Smooth muscle cell (in vitro differentiated cells): ENCODE data around the gene SLC9A9. TPM values are rescaled to one million over a fixed set of nuclear protein-coding genes. Genes with fewer than 3 reads are reported as not detected.

Source experiments
- DNase-seq: peaks from one replicate; lab custom pipeline; 2025; ENCODE audit not compliant: unreplicated experiment; lab: John Stamatoyannopoulos, UW
- H2AFZ ChIP-seq: fragments of 200-600 bp; sonication (generic); 2 replicates; pipeline ENCODE4 v1.6.0; 2016; ENCODE audit warnings: antibody characterized with exemption, low read depth, mild to moderate bottlenecking
- H3F3A ChIP-seq: fragments of 200-600 bp; sonication (generic); 2 replicates; pipeline ENCODE4 v1.6.0; 2017; ENCODE audit warnings: antibody characterized with exemption, low read depth
- H3K27ac ChIP-seq: fragments of 200-600 bp; sonication (generic); 2 replicates; pipeline ENCODE4 v1.5.1; 2016; ENCODE audit warnings: low read depth, mild to moderate bottlenecking
- H3K27me3 ChIP-seq: fragments of 200-600 bp; sonication (generic); 2 replicates; pipeline ENCODE4 v1.6.1; 2016; ENCODE audit warnings: low read depth, mild to moderate bottlenecking
- H3K36me3 ChIP-seq: fragments of 200-600 bp; sonication (generic); 2 replicates; pipeline ENCODE4 v1.5.1; 2016; ENCODE audit warnings: low read depth
- H3K4me1 ChIP-seq: fragments of 200-600 bp; sonication (generic); 2 replicates; pipeline ENCODE4 v1.5.1; 2016; ENCODE audit warnings: low read depth
- H3K4me2 ChIP-seq: fragments of 200-600 bp; sonication (generic); 2 replicates; pipeline ENCODE4 v1.6.0; 2016; ENCODE audit warnings: mild to moderate bottlenecking
- H3K4me3 ChIP-seq: fragments of 200-600 bp; sonication (generic); 2 replicates; pipeline ENCODE4 v1.5.1; 2016; ENCODE audit warnings: mild to moderate bottlenecking
- H3K79me2 ChIP-seq: fragments of 200-600 bp; sonication (generic); 2 replicates; pipeline ENCODE4 v1.6.0; 2016; ENCODE audit warnings: low read depth, mild to moderate bottlenecking
- H3K9ac ChIP-seq: fragments of 200-600 bp; sonication (generic); 2 replicates; pipeline ENCODE4 v1.6.0; 2016; ENCODE audit warnings: low read depth
- H3K9me3 ChIP-seq: fragments of 200-600 bp; sonication (generic); replicated peaks from 2 replicates; pipeline ENCODE4 v1.5.1; 2016; ENCODE audit warnings: low read depth
- H4K20me1 ChIP-seq: fragments of 200-600 bp; sonication (generic); 2 replicates; pipeline ENCODE4 v1.6.0; 2016; ENCODE audit warnings: low read depth
- WGBS: methylation state at CpG from one replicate; pipeline ENCODE4 v1.1.7; 2016; ENCODE audit warnings: low lambda C conversion rate; 5-methylcytosine and 5-hydroxymethylcytosine counted together
- polyA plus RNA-seq: library from polyadenylated mRNA; unstranded; fragments of >200 nt; fragmentation: Nextera tagmentation; extraction: Ambion mirVana; gene quantifications from 2 replicates; pipeline ENCODE4 v1.2.1, GENCODE V29; 2016
- total RNA-seq: library from RNA; depleted of rRNA; stranded (reverse); fragments of >200 nt; gene quantifications from 2 replicates; pipeline ENCODE4 v1.2.3, GENCODE V29; 2014
- TF ChIP-seq, protein P1 (sequence below): fragments of 200-600 bp; sonication (generic); IDR thresholded peaks from 2 replicates; pipeline ENCODE4 v1.5.1; 2017; ENCODE audit warnings: borderline replicate concordance, mild to moderate bottlenecking, antibody characterized with exemption; ENCODE audit not compliant: insufficient read depth, poor library complexity, severe bottlenecking

The SLC9A9 gene
- total and polyA plus RNA-seq, 2 experiments from 2014 or later: 4.0 to 8.9 TPM

DNA sequence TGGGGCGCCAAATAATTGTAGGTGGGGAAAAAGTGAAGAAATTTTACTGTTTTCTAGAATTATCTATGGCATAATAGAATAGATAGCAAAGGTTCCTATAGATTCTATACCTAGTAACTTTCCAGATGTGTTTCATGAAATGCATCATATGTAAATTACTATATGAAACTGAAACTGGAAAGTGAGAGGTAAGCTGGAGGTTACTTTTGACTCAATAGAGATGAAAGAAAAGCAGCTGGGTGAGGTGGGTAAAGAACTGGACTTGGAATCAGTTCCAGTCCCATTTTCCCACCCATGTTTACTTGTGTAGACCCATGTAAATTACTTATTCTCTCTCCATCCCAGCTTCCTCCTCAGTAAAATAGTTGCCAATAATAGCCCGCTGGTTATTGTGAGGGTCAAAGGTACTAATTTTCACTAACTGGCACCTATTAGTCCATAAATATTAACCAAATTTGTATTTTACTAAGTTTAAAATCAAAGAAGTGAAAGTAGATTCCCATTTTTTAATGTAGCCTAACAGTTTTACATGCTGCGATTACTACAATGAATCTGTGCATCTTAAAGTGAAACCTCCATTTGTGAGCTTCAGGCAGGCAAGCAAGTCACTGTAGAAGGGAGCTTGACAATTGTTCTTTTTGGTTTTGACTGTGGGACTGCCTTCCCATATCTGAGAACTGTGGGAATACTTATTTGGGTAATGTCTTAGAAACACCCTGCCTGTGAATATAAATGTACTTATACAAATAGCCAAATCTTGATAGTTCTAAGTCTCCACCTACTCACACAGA, 312.1 kb downstream of the SLC9A9 start:
- H3K27ac ChIP-seq: no peak overlapping the region
- WGBS: 98% methylated on average over 3 of the region's 3 CpGs

DNA sequence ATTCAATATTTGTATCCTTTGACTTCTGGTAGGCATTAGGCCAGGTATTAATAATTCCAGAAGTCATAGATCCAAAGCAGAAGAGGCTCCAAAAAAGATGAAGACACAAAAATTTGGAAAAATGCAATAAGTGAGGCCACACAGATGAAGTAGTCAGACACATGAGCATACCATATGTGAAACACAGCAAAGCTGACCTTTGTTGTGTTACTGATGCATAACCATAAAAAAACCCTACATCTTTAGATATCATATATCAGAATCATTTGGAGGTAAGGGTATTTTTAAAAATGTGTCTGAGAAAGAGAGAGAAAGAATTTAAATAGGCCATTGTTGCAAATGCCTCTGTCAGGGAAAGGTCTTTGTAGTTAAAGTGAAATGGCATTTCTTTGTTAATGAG, 314.9 kb downstream of the SLC9A9 start:
- no peak overlapping the region for H3K27ac ChIP-seq
- no peaks in the 10 kb centered on the region for H3F3A ChIP-seq
- no peaks in the 10 kb centered on the region for H3K79me2 ChIP-seq
- no peaks in the 10 kb centered on the region for H4K20me1 ChIP-seq
- no peak for DNase-seq
- H3K9me3 ChIP-seq: no peaks in the 10 kb centered on the region
- no peak overlapping the region for H3K9ac ChIP-seq
- no peaks in the 10 kb centered on the region for H3K27me3 ChIP-seq
- TF ChIP-seq, protein P1, sequence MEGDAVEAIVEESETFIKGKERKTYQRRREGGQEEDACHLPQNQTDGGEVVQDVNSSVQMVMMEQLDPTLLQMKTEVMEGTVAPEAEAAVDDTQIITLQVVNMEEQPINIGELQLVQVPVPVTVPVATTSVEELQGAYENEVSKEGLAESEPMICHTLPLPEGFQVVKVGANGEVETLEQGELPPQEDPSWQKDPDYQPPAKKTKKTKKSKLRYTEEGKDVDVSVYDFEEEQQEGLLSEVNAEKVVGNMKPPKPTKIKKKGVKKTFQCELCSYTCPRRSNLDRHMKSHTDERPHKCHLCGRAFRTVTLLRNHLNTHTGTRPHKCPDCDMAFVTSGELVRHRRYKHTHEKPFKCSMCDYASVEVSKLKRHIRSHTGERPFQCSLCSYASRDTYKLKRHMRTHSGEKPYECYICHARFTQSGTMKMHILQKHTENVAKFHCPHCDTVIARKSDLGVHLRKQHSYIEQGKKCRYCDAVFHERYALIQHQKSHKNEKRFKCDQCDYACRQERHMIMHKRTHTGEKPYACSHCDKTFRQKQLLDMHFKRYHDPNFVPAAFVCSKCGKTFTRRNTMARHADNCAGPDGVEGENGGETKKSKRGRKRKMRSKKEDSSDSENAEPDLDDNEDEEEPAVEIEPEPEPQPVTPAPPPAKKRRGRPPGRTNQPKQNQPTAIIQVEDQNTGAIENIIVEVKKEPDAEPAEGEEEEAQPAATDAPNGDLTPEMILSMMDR: no peak
- H2AFZ ChIP-seq: no peak overlapping the region
- no peaks in the 10 kb centered on the region for H3K4me1 ChIP-seq
- H3K4me3 ChIP-seq: no peak overlapping the region
- no peaks in the 10 kb centered on the region for H3K36me3 ChIP-seq
- no peak overlapping the region for H3K4me2 ChIP-seq

More for the DNA sequence above, 312.1 kb downstream of the SLC9A9 start:
- Histone ChIP-seq H3F3A (no peaks in the 10 kb centered on the region), H3K9me3 (no peaks in the 10 kb centered on the region), H3K4me3 (no peak overlapping the region), H3K36me3 (no peaks in the 10 kb centered on the region), H2AFZ (no peak overlapping the region), H3K4me1 (no peaks in the 10 kb centered on the region), H3K79me2 (no peaks in the 10 kb centered on the region), H3K9ac (no peak overlapping the region), H4K20me1 (no peaks in the 10 kb centered on the region), H3K4me2 (no peak overlapping the region), H3K27me3 (no peaks in the 10 kb centered on the region)
- TF ChIP-seq, protein P1: no peak
- no peak for DNase-seq

DNA sequence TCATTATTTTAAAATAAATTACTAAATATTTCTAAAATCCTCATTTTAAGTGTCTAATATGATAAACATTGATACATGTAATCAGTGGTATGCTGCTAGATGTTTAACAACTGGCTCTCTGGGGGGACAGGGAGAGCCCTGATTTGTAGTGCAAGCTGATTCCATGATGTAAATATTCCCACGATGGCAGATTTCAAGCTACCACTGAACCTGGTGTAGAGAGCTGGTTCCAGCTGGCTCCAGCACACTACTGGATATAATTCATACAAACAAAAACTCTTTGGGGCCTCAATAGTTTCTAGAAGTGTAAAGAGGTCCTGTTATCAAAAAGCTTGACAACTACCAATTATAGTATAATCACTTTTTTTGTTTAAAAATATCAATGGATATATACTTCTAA, 316.2 kb downstream of the SLC9A9 start:
- TF ChIP-seq, protein P1: no peak
- Histone ChIP-seq H3K27me3 (no peaks in the 10 kb centered on the region), H3K27ac (no peak overlapping the region), H2AFZ (no peak overlapping the region), H3K36me3 (no peaks in the 10 kb centered on the region), H3K9ac (no peak overlapping the region), H4K20me1 (no peaks in the 10 kb centered on the region), H3K79me2 (no peaks in the 10 kb centered on the region), H3K4me1 (no peaks in the 10 kb centered on the region), H3K4me3 (no peak overlapping the region), H3K4me2 (no peak overlapping the region), H3F3A (no peaks in the 10 kb centered on the region), H3K9me3 (no peaks in the 10 kb centered on the region)
- 95% methylated on average over 1 of the region's 1 CpG for WGBS
- no peak for DNase-seq

DNA sequence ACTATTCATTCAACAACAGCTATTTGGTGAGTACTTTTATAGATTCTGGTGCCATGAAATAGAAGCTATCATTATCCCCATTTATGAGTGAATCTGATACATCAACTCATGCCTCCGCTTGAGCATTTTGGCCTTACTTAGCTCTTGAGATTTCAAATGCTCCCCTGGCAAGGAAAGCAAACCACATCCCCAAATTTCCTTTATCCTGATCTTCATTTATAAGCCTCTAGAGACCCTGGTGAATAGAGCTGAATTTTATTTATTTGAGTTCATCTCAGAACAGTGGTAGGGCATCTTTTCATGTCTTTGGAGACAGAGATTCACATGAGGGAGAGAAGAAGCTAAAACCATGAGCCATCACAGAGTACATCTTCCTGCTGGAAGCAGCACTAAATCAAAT, 317.2 kb downstream of the SLC9A9 start:
- Histone ChIP-seq H4K20me1 (no peaks in the 10 kb centered on the region), H3K27me3 (no peaks in the 10 kb centered on the region), H3K4me1 (no peaks in the 10 kb centered on the region), H3K36me3 (no peaks in the 10 kb centered on the region), H3K4me2 (no peak overlapping the region), H2AFZ (no peak overlapping the region), H3K4me3 (no peak overlapping the region), H3F3A (no peaks in the 10 kb centered on the region), H3K9ac (no peak overlapping the region), H3K27ac (no peak overlapping the region), H3K79me2 (no peaks in the 10 kb centered on the region), H3K9me3 (no peaks in the 10 kb centered on the region)
- TF ChIP-seq, protein P1: no peak
- no peak for DNase-seq
- 94% methylated on average over 1 of the region's 1 CpG for WGBS
